Stimulated activated CD8-positive, alpha-beta memory T cell treated with anti-CD3 and anti-CD28 coated beads, Interleukin-15, amount 100 ng/mL, for 4 hours (primary cell): Measurements from ENCODE around the gene UTP3.
A peak's percentile ranks its signal among the peaks of the same experiment; 100 is the strongest.
"Not testable (repeated sequence)": the region's sequence is repeated elsewhere in the genome, so short reads cannot be mapped to it uniquely, and the experiment has no call there.

Experiments
- DNase-seq, 2 donors: peaks; one replicate each; pipeline ENCODE4 v3.0.0-alpha.2; 2020; ENCODE audit warnings: low read depth in 2 of 2

UTP3 gene

GRCh38 chr4:70682142-70682541, 6.2 kb upstream of the UTP3 start:
- DNase-seq: not testable (repeated sequence)

DNA sequence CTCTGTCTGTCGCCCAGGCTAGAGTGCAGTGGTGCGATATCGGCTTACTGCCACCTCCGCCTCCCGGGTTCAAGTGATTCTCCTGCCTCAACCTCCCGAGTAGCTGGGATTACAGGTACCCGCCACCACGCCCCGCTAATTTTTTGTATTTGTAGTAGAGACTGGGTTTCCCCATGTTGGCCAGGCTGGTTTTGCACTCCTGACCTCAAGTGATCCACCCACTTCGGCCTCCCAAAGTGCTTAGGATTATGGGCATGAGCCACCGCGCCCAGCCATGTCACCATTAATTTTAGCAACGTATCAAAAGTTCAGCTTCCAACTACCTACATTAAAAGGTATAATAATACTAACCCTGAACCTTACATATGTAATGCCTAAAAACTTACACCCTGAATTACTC, 940 bp upstream of the UTP3 start:
- DNase-seq: no peak

DNA sequence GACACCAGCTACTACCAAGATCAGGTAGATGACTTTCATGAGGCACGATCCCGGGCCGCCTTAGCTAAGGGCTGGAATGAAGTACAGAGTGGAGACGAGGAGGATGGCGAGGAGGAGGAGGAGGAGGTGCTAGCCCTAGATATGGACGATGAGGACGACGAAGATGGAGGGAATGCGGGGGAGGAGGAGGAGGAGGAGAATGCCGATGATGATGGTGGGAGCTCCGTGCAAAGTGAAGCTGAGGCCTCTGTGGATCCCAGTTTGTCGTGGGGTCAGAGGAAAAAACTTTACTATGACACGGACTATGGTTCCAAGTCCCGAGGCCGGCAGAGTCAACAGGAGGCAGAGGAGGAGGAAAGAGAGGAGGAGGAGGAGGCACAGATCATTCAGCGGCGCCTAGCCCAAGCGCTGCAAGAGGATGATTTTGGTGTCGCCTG, 481 bp downstream of the UTP3 start:
- DNase-seq: no peak

- no peak for DNase-seq
These were observed 3.3 kb downstream of the UTP3 start for GRCh38 chr4:70691661-70692060.

- not testable (repeated sequence) for DNase-seq
These were observed 6.3 kb downstream of the UTP3 start for GRCh38 chr4:70694633-70695032.

- not testable (repeated sequence) for DNase-seq
These were observed 10.1 kb downstream of the UTP3 start for GRCh38 chr4:70698435-70698834.

GRCh38 chr4:70700712-70701111, 12.4 kb downstream of the UTP3 start:
- DNase-seq: no peak

DNA sequence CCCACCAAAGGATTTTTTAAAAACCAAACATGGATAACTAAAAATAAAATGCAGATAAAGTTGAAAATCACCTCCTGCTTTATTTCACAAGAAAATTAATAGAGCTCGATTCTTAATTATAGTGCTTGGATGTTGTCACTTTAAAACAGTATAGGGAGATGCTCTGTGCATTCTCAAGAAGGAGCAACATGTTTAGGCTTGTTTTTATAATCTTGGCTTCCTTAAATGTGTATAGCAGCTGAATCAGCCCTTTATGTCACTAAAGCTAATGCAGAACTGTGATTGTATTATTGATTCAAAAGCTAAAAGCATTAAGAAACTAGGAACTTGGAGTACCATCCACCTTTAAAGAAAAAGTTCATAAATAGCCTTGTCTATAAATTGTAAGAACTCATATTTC, 12.9 kb downstream of the UTP3 start:
- no peak for DNase-seq

GRCh38 chr4:70702592-70702991, 14.3 kb downstream of the UTP3 start:
- not testable (repeated sequence) for DNase-seq

DNA sequence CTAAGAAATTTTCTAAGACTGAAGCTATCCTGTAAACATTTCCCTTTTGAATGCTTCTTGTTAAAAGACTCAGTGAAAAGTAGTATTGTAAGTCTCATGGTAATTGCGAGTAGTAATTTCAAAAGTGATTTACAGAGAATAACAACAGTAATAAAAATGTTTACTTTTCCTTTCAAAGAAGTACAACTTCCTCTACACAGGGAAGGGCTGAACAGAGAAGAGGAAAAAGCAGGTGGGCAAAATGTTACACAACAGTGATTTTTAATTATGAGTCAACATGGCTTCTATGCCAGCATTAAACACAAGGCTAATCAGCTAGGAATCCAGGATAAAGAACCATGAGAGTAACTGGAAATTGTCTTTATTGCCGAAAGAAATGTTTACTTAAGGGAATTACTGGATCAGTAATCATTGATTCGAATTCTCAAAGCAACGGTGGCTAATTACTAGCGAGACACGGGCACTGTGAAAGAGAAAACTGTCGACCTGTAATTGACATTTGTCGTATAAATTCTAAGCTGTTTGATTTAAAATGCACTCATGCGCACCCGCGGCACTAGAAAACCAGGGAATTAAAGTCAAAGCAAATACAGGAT, 15.4 kb downstream of the UTP3 start:
- no peak for DNase-seq

- peak in 1 of 2 donors; percentile 30 for DNase-seq
These were observed 16.0 kb downstream of the UTP3 start for GRCh38 chr4:70704215-70704930.

- no peak for DNase-seq
These were observed 16.5 kb downstream of the UTP3 start for GRCh38 chr4:70704931-70705182.

GRCh38 chr4:70705183-70706043, 17.1 kb downstream of the UTP3 start:
- DNase-seq: peak; percentile 53 to 59

DNA sequence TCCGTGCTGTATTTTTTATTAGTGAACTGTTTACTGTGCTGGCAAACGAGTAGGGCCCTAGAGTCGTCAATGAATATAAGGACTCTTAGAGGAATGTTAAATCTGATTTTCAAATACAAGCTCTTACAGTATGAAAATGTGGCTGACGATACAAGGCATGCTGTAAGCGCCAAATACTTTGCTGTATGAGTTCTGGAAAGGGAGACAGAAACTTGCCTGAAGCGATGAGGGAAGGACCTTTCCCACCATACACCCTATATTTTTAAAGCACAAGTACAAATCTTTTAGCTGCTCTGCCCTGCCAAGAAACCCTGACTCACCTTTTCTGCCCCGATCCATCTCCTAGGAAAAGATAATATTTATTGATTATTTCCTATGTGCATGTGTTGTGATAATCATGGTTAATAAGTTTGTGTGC, 17.7 kb downstream of the UTP3 start:
- DNase-seq: no peak

- no peak for DNase-seq
These were observed 18.2 kb downstream of the UTP3 start for GRCh38 chr4:70706516-70706915.

DNA sequence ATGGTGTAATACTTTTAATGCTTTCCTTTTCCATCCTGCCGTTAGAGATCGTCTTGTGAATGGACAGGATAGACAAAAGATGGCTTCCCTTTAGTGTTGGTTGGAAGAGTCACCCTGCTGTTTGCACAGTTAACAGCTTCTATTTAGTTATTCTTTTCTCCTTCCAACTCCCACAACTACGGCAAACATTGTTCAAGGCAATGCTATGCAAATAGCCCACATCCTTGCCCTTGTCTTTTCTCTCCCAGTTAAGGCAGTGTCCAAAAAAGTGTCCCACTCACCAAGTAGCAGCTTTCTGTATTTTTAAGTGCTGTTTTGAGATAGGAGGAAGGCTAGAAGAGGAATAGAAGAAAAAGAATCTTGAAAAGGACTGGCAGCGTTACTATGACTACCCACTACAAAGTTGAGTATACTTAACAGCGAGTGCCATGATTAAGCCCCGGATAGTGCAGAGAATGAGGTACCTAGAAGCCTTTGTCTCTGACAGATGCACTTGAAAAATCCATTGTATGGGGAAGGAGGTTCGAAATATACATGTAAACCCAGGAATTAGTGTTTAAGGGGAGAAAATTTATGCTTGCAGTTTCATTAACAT, 21.4 kb downstream of the UTP3 start:
- DNase-seq: no peak

- no peak for DNase-seq
These were observed 23.3 kb downstream of the UTP3 start for GRCh38 chr4:70711599-70711998.

GRCh38 chr4:70712150-70712549, 23.8 kb downstream of the UTP3 start:
- DNase-seq: no peak

- no peak for DNase-seq
These were observed 24.5 kb downstream of the UTP3 start for GRCh38 chr4:70712604-70713452.

- DNase-seq: no peak
These were observed 25.2 kb downstream of the UTP3 start for GRCh38 chr4:70713453-70714078.
